ENCODE data around the gene RIN2. TPM values are rescaled to one million over a fixed set of nuclear protein-coding genes. Genes with fewer than 3 reads are reported as not detected.

The RIN2 gene
- total and polyA plus RNA-seq, 5 experiments from 2014 or later: 0.27 to 0.29 TPM; not detected in 3

DNA sequence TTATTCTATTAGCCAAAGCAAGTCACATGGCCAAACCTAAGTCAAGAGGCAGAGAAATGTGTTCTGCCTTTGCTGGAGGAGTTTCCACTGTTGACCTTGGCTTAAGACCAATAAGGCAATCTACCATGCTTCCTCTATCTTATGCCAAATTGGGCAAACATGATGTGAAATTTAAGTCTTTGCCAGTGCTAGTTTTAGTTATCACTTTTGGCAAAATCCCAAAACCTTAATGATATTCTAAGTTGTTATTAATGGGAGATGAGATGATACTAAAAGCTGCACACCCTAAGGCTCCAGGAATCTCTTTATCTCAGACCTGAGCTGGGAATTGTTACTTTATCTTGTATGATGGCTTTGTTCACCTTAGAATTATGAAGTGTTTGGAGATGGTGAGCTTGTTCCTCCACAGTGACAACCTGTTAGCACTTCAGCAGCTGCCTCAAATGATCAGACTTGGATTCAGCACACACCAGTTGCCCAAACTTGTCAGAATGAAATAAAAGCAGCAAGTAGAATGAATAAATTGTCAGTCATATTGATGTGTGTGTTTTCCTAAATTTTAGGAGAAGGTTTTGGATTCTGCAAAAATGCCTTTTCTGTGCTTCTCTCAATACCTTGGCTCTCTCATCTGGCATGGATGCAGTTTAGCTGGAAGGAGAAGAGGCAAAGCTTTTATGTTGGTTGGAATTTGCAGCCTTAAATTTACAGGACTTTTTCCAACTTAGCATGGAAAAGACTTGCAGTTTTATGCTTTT is 49.3 kb downstream of the RIN2 start:
- POLR2A ChIA-PET: no interaction called here
- H3K4me1 Mint-ChIP-seq: peaks cover 0 to 4% (median 0%) of the 10 kb centered on the region in 4 donors
- no peaks in the 10 kb centered on the region for H3K36me3 Mint-ChIP-seq
- peaks cover 0 to 5% (median 0%) of the 10 kb centered on the region in 9 donors for H3K9me3 Mint-ChIP-seq
- H3K4me3 Mint-ChIP-seq: no peak overlapping the region
- no peak for ATAC-seq
- DNase-seq: no peak
- H3K27me3 Mint-ChIP-seq: peaks cover 0 to 15% (median 7%) of the 10 kb centered on the region in 5 donors
- no peak overlapping the region for H3K27ac Mint-ChIP-seq
